GM12892 (cell line): ENCODE results near the gene TESMIN.

Experiments used
- POLR2A ChIP-seq: IDR thresholded peaks from 2 replicates; pipeline ENCODE4 v1.6.1; 2011; ENCODE audit warnings: low read depth, low read length, control low read depth
- POLR2AphosphoS5 ChIP-seq: IDR thresholded peaks from 2 replicates; pipeline ENCODE4 v1.6.1; 2011; ENCODE audit warnings: low read depth, low read length, control low read depth

GRCh38 chr11:68727783-68728182 lies 23.5 kb downstream of the TESMIN start:
- TF ChIP-seq POLR2AphosphoS5 (no peak), POLR2A (no peak)
